Upper lobe of left lung (tissue), 6 donors: ENCODE results near the gene NPC1L1. TPM values are rescaled to one million over a fixed set of nuclear protein-coding genes. Genes with fewer than 3 reads are reported as not detected.

Source experiments
- ATAC-seq, 2 donors: fragments of 200-7000 bp; cut with Tn5 transposase; one replicate each; pipeline ENCODE4 v1.9.1; 2022; ENCODE audit warnings: mild to moderate bottlenecking in 2 of 2, moderate library complexity in 2 of 2; ENCODE audit not compliant: low FRiP score in 2 of 2
- DNase-seq, 2 donors: peaks; one replicate each; pipeline ENCODE4 v3.0.0-alpha.2; 2019 to 2020
- H3K27ac ChIP-seq, 4 donors: fragments of 200-600 bp; sonication (generic); one replicate each; pipeline ENCODE4 v1.5.1; 2016 to 2019
- H3K27me3 ChIP-seq, 4 donors: fragments of 200-600 bp; sonication (generic); one replicate each; pipeline ENCODE4 v1.5.1; 2017 to 2019
- H3K36me3 ChIP-seq, 4 donors: fragments of 200-600 bp; sonication (generic); one replicate each; pipeline ENCODE4 v1.5.1; 2016 to 2019
- H3K4me1 ChIP-seq, 4 donors: fragments of 200-600 bp; sonication (generic); one replicate each; pipeline ENCODE4 v1.5.1; 2018 to 2019
- H3K4me3 ChIP-seq, 4 donors: fragments of 200-600 bp; sonication (generic); one replicate each; pipeline ENCODE4 v1.5.1; 2017 to 2019; ENCODE audit warnings: mild to moderate bottlenecking in 2 of 4, moderate library complexity in 1 of 4
- H3K9me3 ChIP-seq, 4 donors: fragments of 200-600 bp; sonication (generic); one replicate each; pipeline ENCODE4 v1.5.1; 2018 to 2019
- EP300 ChIP-seq, 4 donors: sonication (generic); formaldehyde crosslinking; IDR thresholded peaks; one replicate each; pipeline ENCODE4 v1.5.1; 2017; ENCODE audit warnings: antibody characterized with exemption in 4 of 4, control low read depth in 2 of 4
- POLR2A ChIP-seq, 4 donors: fragments of 450-650 bp; IDR thresholded peaks; one replicate each; pipeline ENCODE4 v1.5.1; 2016 to 2017; ENCODE audit warnings: antibody characterized with exemption in 4 of 4, mild to moderate bottlenecking in 2 of 4
- POLR2AphosphoS5 ChIP-seq, 2 donors: sonication (generic); formaldehyde crosslinking; IDR thresholded peaks; one replicate each; pipeline ENCODE4 v1.5.1; 2017; ENCODE audit warnings: antibody characterized with exemption in 2 of 2
- WGBS, 2 donors: methylation state at CpG; one replicate each; pipeline ENCODE4 v1.1.5; 2017 to 2018; 5-methylcytosine and 5-hydroxymethylcytosine counted together
- total RNA-seq, 6 donors: library from RNA; depleted of rRNA in 4 of 6; stranded (reverse); fragments of >200 nt in 4 of 6; gene quantifications; one replicate each; pipeline versions ENCODE4 v1.1.0 to v1.2.1, GENCODE V29; 2016 to 2021
- TF ChIP-seq, protein P1 (sequence below), 6 experiments: fragments of 450-650 bp in 4 of 6; fragments of 200-600 bp in 2 of 6; sonication (generic) in 2 of 6; IDR thresholded peaks; one replicate each; pipeline ENCODE4 v1.5.1; 2016 to 2019; ENCODE audit warnings: antibody characterized with exemption in 6 of 6
- donor health status: DM: no; HTN: no; CAD: no; lungs with moderate emphysema.
- donor health status: DM: no; HTN: yes; CAD: no; lungs with severe emphysema.

Gene NPC1L1
- total RNA-seq, 6 donors from 2014 or later, result 0.06 to 0.55 (median 0.30) TPM; not detected in 3

DNA sequence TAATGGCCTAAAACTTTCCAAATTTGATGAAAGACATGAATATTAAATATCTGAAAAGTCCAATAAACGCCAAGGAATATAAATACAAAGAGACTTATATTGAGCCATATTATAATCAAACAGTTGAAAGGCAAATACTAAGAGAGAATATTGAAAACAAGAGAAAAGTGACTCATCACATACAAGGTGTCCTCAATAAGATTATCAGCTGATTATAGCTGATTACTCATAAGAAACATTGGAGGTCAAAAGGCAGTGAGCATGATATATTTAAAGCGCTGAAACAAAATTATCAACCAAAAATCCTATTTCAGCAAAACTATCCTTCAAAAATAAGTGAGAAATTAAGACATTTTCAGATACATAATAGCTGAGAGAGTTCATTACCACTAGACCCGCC lies 7.8 kb upstream of the NPC1L1 start:
- TF ChIP-seq POLR2AphosphoS5 (IDR thresholded peaks at IDR 0.05) (no peak), POLR2A (IDR thresholded peaks at IDR 0.05) (no peak), EP300 (IDR thresholded peaks at IDR 0.05) (no peak)
- TF ChIP-seq, protein P1, sequence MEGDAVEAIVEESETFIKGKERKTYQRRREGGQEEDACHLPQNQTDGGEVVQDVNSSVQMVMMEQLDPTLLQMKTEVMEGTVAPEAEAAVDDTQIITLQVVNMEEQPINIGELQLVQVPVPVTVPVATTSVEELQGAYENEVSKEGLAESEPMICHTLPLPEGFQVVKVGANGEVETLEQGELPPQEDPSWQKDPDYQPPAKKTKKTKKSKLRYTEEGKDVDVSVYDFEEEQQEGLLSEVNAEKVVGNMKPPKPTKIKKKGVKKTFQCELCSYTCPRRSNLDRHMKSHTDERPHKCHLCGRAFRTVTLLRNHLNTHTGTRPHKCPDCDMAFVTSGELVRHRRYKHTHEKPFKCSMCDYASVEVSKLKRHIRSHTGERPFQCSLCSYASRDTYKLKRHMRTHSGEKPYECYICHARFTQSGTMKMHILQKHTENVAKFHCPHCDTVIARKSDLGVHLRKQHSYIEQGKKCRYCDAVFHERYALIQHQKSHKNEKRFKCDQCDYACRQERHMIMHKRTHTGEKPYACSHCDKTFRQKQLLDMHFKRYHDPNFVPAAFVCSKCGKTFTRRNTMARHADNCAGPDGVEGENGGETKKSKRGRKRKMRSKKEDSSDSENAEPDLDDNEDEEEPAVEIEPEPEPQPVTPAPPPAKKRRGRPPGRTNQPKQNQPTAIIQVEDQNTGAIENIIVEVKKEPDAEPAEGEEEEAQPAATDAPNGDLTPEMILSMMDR (IDR thresholded peaks at IDR 0.05), result no peak
- H3K4me1 ChIP-seq, result no peaks in the 10 kb centered on the region
- no peak overlapping the region for H3K27ac ChIP-seq
- H3K27me3 ChIP-seq, result no peaks in the 10 kb centered on the region
- DNase-seq (no peak), ATAC-seq (no peak)
- WGBS, 2 donors, result 84 to 90% methylated on average over 3 of the region's 3 CpGs
- no peaks in the 10 kb centered on the region for H3K36me3 ChIP-seq
- H3K4me3 ChIP-seq, result no peak overlapping the region
- H3K9me3 ChIP-seq, result no peaks in the 10 kb centered on the region

DNA sequence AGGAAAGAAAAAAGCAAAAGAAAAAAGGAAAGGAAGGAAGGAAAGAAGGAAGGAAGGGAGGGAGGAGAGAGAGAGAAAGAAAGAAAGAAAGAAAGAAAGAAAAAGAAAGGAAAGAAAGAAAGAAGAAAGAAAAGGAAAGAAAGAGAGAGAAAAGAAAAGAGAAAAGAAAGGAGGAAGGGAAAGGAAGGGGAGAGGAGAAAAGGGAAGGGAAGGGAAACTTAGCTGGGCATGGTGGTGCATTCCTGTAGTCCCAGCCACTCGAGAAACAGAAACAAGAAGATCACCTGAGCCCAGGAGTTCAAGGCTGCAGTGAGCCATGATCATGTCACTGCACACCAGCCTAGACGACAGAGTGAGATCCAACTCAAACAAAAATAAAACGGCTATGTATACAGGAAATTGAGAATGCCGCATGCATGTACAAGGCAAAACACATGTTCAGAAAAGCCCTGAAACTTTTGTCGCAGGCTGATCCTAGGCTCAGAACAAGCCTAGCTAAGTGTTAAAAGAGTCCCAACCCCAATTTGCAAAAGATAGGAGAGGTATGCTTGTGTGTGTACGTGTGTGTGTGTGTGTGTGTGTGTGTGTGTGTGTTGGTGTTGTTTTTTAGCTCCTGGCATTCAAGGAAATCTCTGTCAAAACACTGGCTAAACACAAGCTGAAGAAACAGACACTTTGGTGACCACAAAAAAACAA lies 6.6 kb upstream of the NPC1L1 start:
- ATAC-seq, result no peak
- no peak for DNase-seq
- 29 to 36% methylated on average over 6 of the region's 6 CpGs for WGBS, 2 donors

DNA sequence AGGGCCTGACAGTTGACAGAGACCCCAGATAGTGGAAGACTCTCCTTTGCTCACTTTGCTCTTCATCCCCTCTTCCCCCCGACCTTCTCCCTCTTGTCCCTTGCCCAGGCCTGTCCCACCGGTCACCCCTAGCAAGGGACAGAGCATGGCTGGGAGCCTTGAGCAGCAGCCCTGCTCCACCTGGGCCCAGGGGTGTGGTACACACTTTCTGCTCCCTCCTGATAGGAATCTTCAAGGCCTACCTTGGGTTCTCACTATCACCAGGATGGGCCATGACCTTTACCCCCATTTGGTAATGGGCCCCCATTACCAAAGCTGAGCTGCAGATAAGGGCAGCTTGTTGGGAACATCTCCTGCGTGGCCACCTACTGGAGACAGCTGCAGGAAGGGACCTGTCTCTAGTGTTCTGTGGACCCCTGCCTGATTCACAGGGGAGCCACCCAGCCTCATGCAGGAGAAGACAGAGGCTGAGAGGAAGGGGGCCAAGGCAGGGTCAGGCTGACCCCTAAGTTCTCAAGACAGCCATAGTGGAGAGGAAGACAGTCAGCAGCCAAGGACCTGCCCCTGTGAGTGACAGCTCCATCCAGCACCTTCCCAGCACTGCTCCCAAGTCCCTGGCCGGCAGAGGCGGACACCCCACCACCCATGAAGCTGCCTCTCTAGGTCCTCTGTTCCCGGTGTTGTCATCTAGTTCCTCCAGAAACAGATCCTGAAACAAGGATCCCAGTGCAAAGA lies 913 bp upstream of the NPC1L1 start:
- TF ChIP-seq POLR2A (IDR thresholded peaks at IDR 0.05), result no peak
- no peak for TF ChIP-seq POLR2AphosphoS5 (IDR thresholded peaks at IDR 0.05)
- TF ChIP-seq EP300 (IDR thresholded peaks at IDR 0.05), result no peak
- TF ChIP-seq, protein P1 (IDR thresholded peaks at IDR 0.05), result no peak
- Histone ChIP-seq H3K27ac (no peak overlapping the region), H3K36me3 (no peaks in the 10 kb centered on the region), H3K27me3 (no peaks in the 10 kb centered on the region), H3K4me3 (no peak overlapping the region), H3K9me3 (no peaks in the 10 kb centered on the region), H3K4me1 (peaks cover 0 to 5% (median 0%) of the 10 kb centered on the region in 4 donors)
- 93 to 95% methylated on average over 5 to 6 of the region's 6 CpGs for WGBS, 2 donors
- no peak for DNase-seq
- no peak for ATAC-seq

More for the DNA sequence above, 6.6 kb upstream of the NPC1L1 start:
- no peak overlapping the region for H3K27ac ChIP-seq
- H3K9me3 ChIP-seq, result no peaks in the 10 kb centered on the region
- TF ChIP-seq, protein P1 (IDR thresholded peaks at IDR 0.05), result no peak
- TF ChIP-seq POLR2AphosphoS5 (IDR thresholded peaks at IDR 0.05), result no peak
- no peak for TF ChIP-seq EP300 (IDR thresholded peaks at IDR 0.05)
- no peak for TF ChIP-seq POLR2A (IDR thresholded peaks at IDR 0.05)
- H3K36me3 ChIP-seq, result no peaks in the 10 kb centered on the region
- H3K27me3 ChIP-seq, result no peaks in the 10 kb centered on the region
- no peak overlapping the region for H3K4me3 ChIP-seq
- H3K4me1 ChIP-seq, result peaks cover 0 to 5% (median 0%) of the 10 kb centered on the region in 4 donors

DNA sequence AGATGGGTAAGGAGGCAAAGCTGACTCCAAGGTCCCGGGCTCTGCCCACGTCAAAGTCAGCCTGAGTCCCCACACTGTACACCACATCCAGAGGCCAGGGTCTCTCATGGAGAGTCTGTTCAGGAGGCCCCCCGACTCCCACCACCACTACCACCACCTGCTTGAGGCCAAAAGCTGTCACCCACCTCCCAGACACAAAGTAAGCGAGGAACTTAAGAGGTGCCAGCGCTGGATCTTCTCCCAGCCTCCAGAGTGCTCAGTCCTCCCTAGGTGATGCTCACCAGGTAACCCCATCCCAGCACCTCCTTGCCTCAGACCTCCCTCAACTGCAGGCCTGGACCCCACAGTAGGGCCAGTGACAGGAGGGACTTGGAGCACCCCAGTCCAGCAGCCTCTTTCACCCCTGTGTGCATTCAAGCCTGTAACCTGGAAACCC lies 520 bp downstream of the NPC1L1 start:
- peaks cover 0 to 5% (median 0%) of the 10 kb centered on the region in 4 donors for H3K4me1 ChIP-seq
- no peak for ATAC-seq
- no peak overlapping the region for H3K4me3 ChIP-seq
- no peak for DNase-seq
- 80 to 93% methylated on average over 3 to 5 of the region's 5 CpGs for WGBS, 2 donors
- H3K9me3 ChIP-seq, result no peaks in the 10 kb centered on the region
- no peaks in the 10 kb centered on the region for H3K36me3 ChIP-seq
- H3K27ac ChIP-seq, result no peak overlapping the region
- H3K27me3 ChIP-seq, result no peaks in the 10 kb centered on the region
- TF ChIP-seq EP300 (IDR thresholded peaks at IDR 0.05), result no peak
- TF ChIP-seq POLR2AphosphoS5 (IDR thresholded peaks at IDR 0.05), result no peak
- TF ChIP-seq POLR2A (IDR thresholded peaks at IDR 0.05), result no peak
- TF ChIP-seq, protein P1 (IDR thresholded peaks at IDR 0.05), result no peak
